ENCODE measurements around the gene SGK1.

Gene SGK1

GRCh38 chr6:134170844-134171243 is 147.1 kb downstream of the SGK1 start:
- TF ChIP-seq CTCF (IDR thresholded peaks at IDR 0.05): no peak
- Histone ChIP-seq H3K4me3 (peak overlapping the region in 1 of 2 donors; percentile 30), H3K4me1 (peaks cover 0 to 8% (median 3%) of the 10 kb centered on the region in 4 donors), H3K36me3 (peaks cover 27 to 57% (median 38%) of the 10 kb centered on the region in 3 donors), H3K27ac (no peak overlapping the region), H3K9me3 (no peaks in the 10 kb centered on the region), H3K27me3 (no peaks in the 10 kb centered on the region)
- intact Hi-C loops (cut with DNase I; ENCODE audit: low total_unique reads): loop anchor here (5.0 to 10.0 kb wide), 2 partner anchors 204 to 651 kb away; no protein-coding TSS in a partner anchor
- DNase-seq: no peak

- Histone ChIP-seq H3K36me3 (peaks cover 27 to 57% (median 38%) of the 10 kb centered on the region in 3 donors), H3K27ac (peak overlapping the region; percentile 21 to 56), H3K4me1 (peaks cover 0 to 8% (median 2%) of the 10 kb centered on the region in 4 donors), H3K4me3 (peak overlapping the region; percentile 16 to 30), H3K9me3 (no peaks in the 10 kb centered on the region), H3K27me3 (no peaks in the 10 kb centered on the region)
- DNase-seq: no peak
- intact Hi-C loops (cut with DNase I; ENCODE audit: low total_unique reads): loop anchor here (5.0 to 10.0 kb wide), 2 partner anchors 205 to 652 kb away; no protein-coding TSS in a partner anchor
- no peak for TF ChIP-seq CTCF (IDR thresholded peaks at IDR 0.05)
Observed at GRCh38 chr6:134169871-134170486, 147.9 kb downstream of the SGK1 start.

- Histone ChIP-seq H3K36me3 (peaks cover 27 to 57% (median 38%) of the 10 kb centered on the region in 3 donors), H3K27ac (no peak overlapping the region), H3K27me3 (no peaks in the 10 kb centered on the region), H3K4me3 (no peak overlapping the region), H3K9me3 (no peaks in the 10 kb centered on the region), H3K4me1 (peaks cover 0 to 6% (median 2%) of the 10 kb centered on the region in 4 donors)
- TF ChIP-seq CTCF (IDR thresholded peaks at IDR 0.05): no peak
- DNase-seq: no peak
- intact Hi-C loops (cut with DNase I; ENCODE audit: low total_unique reads): no loop called here
Observed at GRCh38 chr6:134168590-134169208, 149.2 kb downstream of the SGK1 start.

- no peak overlapping the region for H3K27ac ChIP-seq
- H3K36me3 ChIP-seq: peaks cover 18 to 42% (median 24%) of the 10 kb centered on the region in 3 donors
- H3K4me3 ChIP-seq: no peak overlapping the region
- no peak for TF ChIP-seq CTCF (IDR thresholded peaks at IDR 0.05)
- intact Hi-C loops (cut with DNase I; ENCODE audit: low total_unique reads): no loop called here
- no peaks in the 10 kb centered on the region for H3K9me3 ChIP-seq
- H3K4me1 ChIP-seq: peaks cover 0 to 5% (median 0%) of the 10 kb centered on the region in 4 donors
- no peak for DNase-seq
- no peaks in the 10 kb centered on the region for H3K27me3 ChIP-seq
Observed at GRCh38 chr6:134166511-134167261, 151.2 kb downstream of the SGK1 start.

- intact Hi-C loops (cut with DNase I; ENCODE audit: low total_unique reads): no loop called here
- Histone ChIP-seq H3K4me3 (no peak overlapping the region), H3K27ac (no peak overlapping the region), H3K27me3 (no peaks in the 10 kb centered on the region), H3K36me3 (peaks cover 8 to 32% (median 14%) of the 10 kb centered on the region in 3 donors), H3K4me1 (peaks cover 0 to 5% (median 0%) of the 10 kb centered on the region in 4 donors), H3K9me3 (no peaks in the 10 kb centered on the region)
- TF ChIP-seq CTCF (IDR thresholded peaks at IDR 0.05): no peak
- DNase-seq: no peak
Observed at GRCh38 chr6:134165561-134166201, 152.2 kb downstream of the SGK1 start.
